Left cardiac atrium (tissue), 4 donors: ENCODE measurements around the gene IDH3G. TPM values are rescaled to one million over a fixed set of nuclear protein-coding genes. Genes with fewer than 3 reads are reported as not detected.

Experiments used
- ATAC-seq, 2 donors: fragments of 200-7000 bp; cut with Tn5 transposase; one replicate each; pipeline ENCODE4 v1.9.1; 2020; ENCODE audit warnings: mild to moderate bottlenecking in 2 of 2, moderate library complexity in 2 of 2
- DNase-seq: peaks from one replicate; pipeline ENCODE4 v3.0.0-alpha.2; 2020
- intact Hi-C, 2 donors: fragments of 100-400 bp; cut with DNase I; formaldehyde crosslinking; loops; one replicate each; pipeline versions ENCODE4 v1.14.1 to v1.15.1; 2022 to 2023
- total RNA-seq, 2 donors: library from RNA; stranded (reverse); fragmentation: NEBNext Ultra II Directional; extraction: Animal tissue kit (Norgen Biotek cat#: 25700); gene quantifications; one replicate each; pipeline ENCODE4 v1.2.1, GENCODE V29; 2021
- donor health status: DM: no; HTN: yes; CAD: no.
- donor health status: DM: no; HTN: yes; CAD: no; lungs with severe emphysema.
- donor health status: DM: yes; HTN: yes; CAD: no.
- donor health status: Dilated cardiomyopathy.

IDH3G gene
- total RNA-seq, 2 donors from 2014 or later: 56.4 to 68.4 TPM

DNA sequence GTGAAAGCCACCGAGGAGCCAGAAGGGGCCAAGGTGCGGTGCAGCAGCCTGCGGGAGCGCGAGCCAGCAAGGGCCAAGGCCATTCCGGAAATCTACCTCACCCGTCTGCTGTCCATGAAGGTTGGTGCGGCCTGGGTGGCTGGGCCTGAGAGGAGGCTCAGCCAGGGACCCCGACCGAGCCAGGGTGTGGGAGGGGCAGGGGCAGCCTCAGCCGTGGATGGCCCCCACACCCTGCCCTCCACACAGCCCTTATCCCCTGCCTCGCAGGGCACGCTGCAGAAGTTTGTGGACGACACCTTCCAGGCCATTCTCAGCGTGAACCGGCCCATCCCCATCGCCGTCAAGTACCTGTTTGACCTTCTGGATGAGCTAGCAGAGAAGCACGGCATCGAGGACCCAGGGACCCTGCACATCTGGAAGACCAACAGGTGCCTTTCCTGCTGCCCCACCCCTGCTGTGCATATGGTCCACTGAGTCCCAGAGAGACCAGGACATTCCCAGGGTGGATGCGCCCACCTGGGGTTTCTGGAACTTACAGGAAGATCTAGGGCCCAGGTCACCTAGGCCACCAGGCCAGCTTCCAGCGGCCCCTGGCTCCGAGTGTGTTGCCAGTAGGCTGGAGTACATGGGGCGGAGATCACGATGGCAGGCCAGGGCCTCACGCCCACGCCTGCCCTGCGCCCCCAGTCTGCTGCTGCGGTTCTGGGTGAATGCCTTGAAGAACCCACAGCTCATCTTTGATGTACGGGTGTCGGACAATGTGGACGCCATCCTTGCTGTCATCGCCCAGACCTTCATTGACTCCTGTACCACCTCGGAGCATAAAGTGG lies 16.7 kb downstream of the IDH3G start:
- ATAC-seq (no peak), DNase-seq (peak; percentile 14)
- intact Hi-C loops: no loop called here

DNA sequence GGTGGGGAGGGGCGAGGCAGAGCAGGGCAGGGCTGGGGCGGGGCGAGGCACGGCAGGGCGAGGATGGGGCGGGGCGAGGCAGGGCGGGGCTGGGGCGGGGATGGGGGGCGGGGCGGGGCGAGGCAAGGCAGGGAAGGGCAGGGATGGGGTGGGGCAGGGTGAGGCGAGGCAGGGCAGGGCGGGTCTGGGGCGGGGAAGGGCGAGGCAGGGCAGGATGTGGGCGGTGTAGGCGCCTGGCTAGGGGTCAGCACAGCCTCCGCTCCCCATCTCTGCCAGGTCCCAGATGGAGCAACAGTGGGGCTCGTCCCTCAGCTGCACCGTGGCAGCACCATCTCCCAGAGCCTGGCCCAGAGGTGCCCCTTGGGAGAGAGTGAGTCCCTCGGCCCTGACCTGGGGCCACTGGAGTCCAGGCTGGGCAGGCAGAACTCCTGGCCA lies 17.5 kb downstream of the IDH3G start:
- intact Hi-C loops: no loop called here
- peak; percentile 16 for DNase-seq

DNA sequence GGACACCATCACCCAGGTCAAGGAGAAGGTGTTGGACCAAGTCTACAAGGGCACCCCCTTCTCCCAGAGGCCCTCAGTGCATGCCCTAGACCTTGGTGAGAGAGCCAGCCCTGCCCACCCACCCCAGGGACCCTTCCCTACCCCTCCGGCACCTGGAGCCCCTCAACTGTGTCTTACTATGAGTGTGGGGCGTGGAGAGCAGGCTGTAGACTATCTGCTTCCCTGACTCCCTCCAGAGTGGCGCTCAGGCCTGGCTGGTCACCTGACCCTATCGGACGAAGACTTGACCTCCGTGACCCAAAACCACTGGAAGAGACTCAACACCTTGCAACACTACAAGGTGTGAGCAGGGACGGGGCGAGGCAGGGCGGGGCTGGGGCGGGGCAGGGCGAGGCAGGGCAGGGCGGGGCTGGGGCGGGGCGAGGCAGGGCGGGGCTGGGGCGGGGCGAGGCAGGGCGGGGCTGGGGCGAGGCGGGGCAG lies 18.0 kb downstream of the IDH3G start:
- no peak for DNase-seq
- intact Hi-C loops: no loop called here
- ATAC-seq: no peak

More for the DNA sequence above, 17.5 kb downstream of the IDH3G start:
- no peak for ATAC-seq

DNA sequence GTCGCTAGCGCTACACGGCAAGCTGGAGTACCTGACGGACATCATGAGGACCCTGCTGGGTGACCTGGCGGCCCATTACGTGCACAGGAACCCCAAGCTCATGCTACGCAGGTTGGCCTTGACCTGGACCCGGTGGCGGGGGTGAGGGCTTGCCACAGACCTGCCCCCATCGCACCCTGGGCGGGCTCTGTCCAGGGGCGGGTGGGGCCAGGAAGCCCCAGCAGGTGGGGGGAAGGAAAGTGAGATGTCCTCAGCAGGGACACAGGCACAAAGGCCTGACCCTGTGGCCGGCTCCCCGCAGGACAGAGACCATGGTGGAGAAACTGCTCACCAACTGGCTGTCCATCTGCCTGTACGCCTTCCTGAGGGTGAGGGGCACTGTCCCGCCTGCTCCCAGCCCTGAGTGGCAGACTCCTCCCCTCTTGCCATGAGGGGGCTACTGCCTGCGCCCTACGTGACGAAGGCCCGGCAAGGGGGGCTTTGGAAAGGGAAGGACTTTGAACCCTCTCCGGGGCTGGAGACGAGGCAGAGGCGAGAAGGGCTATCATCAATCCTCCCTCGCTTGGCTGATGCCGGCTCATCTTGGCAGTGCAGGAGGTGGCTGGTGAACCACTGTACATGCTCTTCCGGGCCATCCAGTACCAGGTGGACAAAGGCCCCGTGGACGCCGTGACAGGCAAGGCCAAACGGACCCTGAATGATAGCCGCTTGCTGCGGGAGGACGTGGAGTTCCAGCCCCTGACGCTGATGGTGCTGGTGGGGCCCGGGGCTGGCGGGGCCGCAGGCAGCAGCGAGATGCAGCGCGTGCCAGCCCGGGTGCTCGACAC lies 18.7 kb downstream of the IDH3G start:
- DNase-seq (peak; percentile 16), ATAC-seq (no peak)
- intact Hi-C loops: no loop called here

DNA sequence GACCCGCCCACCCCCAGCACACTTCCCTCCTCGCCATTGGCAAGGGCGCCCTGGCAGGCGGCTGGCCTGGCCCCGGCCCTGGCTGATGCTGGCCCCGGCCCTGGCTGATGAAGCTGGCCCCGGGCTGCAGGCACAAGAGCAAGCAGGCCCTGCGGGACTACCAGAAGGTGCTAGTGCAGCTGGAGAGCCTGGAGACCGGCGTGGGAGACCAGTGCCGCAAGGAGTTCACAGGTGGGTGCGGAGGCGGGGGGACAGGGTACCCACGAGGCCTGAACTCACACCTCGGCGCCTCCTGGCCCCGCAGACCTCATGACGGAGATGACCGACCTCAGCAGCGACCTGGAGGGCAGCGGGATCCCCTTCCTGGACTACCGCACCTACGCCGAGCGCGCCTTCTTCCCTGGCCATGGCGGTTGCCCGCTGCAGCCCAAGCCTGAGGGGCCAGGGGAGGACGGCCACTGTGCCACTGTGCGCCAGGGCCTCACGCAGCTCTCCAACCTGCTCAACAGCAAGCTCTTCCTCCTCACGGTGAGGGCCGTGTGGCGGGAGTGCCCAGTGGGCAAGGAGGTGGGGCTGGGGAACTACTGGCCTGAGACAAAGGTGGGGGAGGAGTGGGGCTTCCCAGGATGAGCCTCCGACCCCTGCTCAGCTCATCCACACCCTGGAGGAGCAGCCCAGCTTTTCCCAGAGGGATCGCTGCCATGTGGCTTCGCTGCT lies 19.4 kb downstream of the IDH3G start:
- DNase-seq: peak; percentile 18
- no peak for ATAC-seq
- intact Hi-C loops: no loop called here

DNA sequence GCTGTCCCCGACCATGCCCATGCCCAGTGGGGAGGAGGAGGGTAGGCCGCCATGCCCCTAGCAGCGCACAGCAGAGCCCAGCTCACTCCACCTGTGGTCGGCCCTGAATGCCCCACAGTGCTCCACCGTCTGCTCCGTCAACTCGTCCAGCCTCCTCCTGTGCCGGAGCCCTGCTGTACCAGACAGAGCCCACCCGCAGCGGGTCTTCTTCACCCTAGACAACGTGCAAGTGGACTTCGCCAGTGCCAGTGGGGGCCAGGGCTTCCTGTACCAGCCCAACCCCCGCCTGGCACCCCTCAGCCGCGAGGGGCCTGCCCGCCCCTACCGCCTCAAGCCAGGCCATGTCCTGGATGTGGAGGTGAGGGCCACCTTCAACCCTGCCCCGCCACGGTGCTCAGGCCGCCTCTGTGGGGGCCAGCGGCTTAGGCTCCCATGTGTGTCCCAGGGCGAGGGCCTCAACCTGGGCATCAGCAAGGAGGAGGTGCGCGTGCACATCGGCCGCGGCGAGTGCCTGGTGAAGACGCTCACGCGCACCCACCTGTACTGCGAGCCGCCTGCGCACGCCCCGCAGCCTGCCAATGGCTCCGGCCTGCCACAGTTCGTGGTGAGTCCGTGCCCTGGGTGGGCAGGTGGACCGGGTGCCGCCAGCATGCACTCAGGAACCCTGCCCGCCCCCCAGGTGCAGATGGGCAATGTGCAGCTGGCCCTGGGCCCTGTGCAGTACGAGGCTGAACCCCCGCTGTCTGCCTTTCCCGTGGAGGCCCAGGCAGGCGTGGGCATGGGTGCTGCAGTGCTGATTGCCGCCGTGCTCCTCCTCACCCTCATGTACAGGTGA lies 20.2 kb downstream of the IDH3G start:
- no peak for ATAC-seq
- intact Hi-C loops: no loop called here
- peak; percentile 17 for DNase-seq

DNA sequence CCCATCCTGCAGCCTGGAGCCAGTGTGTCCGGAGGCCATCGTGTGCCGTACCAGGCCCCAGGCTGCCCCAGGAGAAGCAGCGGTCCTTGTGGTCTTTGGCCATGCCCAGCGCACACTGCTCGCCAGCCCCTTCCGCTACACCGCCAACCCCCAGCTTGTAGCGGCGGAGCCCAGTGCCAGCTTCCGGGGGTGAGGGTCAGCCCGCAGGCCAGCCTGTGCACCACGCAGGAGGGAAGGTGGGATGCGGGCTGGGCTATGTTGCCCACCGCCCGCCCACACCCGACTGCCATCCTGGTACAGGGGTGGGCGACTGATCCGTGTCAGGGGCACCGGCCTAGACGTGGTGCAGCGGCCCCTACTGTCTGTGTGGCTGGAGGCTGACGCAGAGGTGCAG lies 21.0 kb downstream of the IDH3G start:
- intact Hi-C loops: no loop called here
- DNase-seq: peak; percentile 12
- no peak for ATAC-seq

DNA sequence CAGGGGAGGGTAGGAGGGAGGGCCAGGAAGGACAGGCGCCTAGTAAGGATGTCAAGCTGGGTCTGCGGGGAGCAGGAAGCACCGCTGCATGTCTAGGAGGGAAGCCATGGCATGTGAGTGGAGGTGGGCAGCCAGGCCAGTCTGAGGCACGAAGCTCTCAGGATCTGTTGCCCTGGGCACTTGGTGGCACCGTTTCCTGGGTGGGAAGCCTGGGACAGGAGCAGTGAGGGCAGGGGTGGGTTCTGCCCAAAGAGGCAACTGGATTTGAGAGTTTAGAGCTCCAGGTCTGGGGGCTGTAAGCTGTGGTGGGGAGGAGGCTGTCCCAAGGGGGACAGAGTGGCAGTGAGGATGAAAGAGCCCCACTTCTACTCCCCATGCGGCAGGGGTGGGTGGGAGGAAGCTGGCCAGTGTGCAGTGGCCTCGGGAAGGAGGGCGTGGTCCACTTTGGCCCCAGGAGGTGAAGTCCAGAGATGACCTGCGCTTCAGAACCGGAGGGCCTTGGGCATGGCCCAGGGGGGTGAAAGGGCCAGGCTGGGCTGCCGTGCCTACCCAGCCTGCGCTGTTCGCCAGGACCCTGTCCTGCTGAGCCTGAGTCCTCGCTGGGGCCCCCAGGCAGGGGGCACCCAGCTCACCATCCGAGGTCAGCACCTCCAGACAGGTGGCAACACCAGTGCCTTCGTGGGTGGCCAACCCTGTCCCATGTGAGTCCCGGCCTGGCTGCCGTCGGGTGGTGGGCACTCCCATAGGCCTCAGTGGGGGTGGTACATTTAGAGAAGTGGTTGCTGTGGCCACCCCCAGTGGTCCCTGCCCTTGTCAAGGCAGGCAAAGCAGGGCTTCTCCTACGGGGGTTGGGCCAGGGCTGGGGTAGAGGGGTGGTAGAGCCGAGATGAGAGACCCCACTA lies 21.6 kb downstream of the IDH3G start:
- DNase-seq (no peak), ATAC-seq (no peak)
- intact Hi-C loops: no loop called here

DNA sequence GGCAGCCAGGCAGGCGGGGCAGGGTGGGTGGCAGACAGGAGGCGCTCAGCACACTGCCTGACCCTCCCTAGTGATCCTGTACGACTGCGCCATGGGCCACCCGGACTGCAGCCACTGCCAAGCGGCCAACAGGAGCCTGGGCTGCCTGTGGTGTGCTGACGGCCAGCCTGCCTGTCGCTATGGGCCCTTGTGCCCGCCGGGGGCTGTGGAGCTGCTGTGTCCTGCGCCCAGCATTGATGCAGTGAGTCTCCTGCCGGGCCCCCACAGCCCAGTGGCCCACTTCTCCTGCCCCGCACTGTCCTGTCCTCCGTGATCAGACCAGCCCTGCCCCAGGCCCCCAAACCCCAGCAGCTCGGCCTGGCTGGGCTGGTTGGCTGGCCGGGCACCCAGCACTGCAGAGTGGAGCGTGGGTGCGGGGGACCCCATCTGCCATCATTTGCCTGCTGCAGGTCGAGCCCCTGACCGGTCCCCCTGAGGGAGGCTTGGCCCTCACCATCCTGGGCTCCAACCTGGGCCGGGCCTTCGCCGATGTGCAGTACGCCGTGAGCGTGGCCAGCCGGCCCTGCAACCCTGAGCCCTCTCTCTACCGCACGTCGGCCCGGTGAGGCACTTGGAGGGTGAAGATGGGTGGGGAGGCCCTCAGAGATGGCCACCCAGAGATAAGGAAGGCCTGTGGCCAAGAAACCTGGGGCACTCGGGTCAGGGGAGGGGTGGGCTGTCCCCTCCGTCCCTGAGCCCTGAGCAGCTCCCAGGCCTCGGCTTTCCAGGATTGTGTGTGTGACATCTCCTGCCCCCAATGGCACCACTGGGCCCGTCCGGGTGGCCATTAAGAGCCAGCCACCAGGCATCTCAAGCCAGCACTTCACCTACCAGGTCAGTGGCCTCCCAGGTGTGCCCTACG lies 22.5 kb downstream of the IDH3G start:
- no peak for DNase-seq
- intact Hi-C loops: no loop called here
- ATAC-seq: no peak

DNA sequence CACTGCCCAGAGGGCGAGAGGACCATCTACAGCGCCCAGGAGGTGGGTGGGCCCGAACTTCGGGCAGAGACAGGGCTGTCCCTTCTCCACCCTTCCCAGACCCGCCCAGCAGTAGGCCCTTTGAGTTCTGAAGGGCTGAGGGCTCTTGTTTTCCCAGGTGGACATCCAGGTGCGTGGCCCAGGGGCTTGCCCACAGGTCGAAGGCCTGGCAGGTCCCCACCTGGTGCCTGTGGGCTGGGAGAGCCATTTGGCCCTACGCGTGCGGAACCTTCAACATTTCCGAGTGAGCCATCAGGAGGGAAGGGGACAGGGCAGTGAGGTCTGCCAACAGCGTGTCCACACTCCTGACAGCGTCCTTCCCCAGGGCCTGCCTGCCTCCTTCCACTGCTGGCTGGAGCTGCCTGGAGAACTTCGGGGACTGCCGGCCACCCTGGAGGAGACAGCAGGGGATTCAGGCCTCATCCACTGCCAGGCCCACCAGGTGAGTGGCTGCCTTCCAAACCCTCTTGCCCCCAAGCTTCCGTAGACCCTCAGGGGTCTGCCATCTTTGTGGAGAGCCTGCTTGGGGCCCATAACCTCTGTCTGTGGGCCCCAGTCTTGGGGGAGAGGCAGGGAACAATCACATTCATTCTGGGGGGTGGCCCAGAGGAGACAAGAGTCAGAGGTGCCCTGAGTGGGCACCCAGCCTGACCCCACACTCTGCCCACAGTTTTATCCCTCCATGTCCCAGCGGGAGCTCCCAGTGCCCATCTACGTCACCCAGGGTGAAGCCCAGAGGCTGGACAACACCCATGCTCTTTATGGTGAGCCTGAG lies 23.4 kb downstream of the IDH3G start:
- no peak for DNase-seq
- intact Hi-C loops: no loop called here
- ATAC-seq: no peak

DNA sequence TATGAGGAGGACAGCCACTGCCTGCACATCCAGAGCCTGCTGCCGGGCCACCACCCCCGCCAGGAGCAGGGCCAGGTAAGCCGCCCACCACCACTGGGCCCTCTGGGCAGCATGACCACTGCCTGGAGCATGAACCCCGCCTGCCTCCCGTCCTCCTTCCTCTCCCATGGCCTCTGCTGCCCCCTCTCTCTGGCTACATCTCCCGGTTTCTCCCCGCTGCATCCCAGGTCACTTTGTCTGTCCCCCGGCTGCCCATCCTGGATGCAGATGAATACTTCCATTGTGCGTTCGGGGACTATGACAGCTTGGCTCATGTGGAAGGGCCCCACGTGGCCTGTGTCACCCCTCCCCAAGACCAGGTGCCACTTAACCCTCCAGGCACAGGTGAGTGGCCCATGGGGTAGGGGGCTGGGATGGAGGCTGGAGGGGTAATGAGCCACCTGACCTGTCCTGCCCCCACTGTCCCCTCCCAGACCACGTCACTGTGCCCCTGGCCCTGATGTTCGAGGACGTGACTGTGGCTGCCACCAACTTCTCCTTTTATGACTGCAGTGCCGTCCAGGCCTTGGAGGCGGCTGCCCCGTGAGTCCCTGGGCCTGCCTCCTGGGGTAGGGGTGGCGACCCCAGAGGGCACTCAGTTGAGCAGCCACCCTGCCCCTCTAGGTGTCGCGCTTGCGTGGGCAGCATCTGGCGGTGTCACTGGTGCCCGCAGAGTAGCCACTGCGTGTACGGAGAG lies 24.1 kb downstream of the IDH3G start:
- no peak for ATAC-seq
- DNase-seq: no peak
- intact Hi-C loops: no loop called here

DNA sequence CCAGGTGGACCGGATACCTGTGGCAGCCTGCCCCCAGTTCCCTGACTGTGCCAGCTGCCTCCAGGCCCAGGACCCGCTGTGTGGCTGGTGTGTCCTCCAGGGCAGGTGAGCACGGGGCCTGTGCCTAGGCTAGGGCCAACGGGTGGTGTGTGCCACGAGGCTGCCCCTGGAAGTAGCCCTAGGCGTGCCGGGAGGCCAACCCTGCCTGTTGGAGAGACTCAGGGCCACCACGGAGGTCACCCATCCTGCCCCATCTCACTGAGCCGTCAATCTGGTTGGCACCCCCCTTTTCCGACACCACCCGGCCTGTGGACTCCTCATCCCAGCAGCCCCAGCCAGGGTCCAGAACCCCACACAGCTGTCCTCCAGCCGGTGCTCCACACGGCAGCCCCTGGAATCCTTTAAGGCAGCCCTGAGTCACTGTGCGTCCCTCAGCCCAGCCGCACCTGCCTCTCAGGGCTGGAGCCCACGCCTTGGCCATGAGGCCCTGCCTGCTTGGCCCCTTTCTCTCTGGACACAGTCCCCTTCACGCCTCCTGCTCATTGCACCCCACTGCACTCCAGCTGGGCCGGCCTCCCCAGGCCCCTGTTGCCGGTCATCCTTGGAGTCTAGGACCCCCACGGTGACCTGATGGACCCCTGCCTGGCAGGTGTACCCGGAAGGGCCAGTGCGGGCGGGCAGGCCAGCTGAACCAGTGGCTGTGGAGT lies 24.9 kb downstream of the IDH3G start:
- intact Hi-C loops: no loop called here
- no peak for DNase-seq

DNA sequence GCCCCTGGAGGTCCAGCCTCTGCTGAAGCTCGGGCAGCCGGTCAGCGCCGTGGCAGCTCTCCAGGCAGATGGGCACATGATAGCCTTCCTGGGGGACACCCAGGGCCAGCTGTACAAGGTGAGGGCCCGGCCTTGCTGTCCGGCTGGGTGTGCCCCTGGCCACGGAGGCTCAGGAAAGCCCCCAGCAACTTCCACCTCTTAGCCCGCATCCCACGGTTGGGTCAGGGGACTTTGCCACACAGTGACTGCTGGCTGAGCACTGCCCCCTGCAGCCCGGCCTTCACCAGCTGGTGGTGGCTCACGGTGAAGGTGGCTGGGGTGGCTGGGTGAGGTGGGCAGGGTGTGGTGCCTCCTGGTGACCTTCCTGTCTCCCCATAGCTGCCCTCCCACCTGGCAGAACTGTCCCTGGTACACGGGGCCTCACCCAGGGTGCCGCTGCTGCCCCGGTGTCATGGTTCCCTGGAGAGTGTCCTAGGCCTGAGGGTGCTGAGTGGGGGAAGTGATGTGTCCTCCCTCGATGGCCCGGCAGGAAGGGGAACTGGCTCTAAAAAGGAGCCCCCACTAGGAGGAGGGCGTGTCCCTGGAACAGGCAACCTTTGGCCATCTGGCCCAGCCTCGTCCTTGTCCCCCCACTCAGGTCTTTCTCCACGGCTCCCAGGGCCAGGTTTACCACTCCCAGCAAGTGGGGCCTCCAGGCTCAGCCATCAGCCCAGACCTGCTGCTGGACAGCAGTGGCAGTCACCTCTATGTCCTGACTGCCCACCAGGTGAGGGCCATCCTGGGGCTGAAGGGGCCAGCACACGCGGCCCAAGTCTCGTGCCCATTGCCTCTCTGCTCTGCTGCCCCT lies 25.6 kb downstream of the IDH3G start:
- intact Hi-C loops: no loop called here
- no peak for ATAC-seq
- DNase-seq: no peak

More for the DNA sequence above, 24.9 kb downstream of the IDH3G start:
- ATAC-seq: no peak

DNA sequence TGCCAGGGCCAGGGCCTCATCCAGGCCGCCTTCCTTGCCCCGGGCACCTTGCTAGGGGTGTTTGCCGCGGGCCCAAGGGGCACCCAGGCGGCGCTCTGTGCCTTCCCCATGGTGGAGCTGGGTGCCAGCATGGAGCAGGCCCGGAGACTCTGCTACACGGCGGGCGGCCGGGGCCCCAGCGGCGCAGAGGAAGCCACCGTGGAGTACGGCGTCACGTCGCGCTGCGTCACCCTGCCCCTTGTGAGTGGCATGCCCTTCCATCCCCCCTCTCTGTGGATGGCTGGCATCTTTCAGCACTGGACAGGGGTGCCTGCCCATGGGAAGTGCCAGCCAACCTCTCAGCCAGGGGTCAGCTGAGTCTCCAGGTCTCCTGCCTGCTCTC lies 26.5 kb downstream of the IDH3G start:
- intact Hi-C loops: no loop called here
- ATAC-seq: no peak
- DNase-seq: no peak
